ENCODE results near the gene SERPINC1.

DNA sequence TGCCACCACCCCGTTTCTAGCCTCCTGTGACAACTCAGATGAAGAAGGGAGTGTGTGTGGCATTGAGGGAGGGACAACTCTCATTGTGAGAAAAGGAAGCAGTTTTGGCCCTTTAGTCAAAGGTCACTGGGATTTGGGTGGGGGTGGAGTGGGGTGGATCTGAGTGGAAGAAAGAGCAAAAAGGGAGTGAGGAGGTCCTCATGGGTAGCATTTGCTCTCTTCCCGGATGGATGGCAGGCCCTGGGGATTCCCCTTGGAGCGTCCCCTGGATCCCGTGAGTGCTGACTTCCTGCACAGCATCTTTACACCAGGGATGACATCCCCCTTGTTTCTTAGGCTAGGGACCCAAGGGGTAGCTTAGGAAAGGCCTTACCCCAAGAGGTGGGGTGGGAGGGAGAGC, 460 bp downstream of the SERPINC1 start:
- TF ChIP-seq EZH2 (IDR thresholded peaks at IDR 0.05) (no peak), POLR2AphosphoS5 (IDR thresholded peaks at IDR 0.05; ENCODE audit: borderline replicate concordance, low read depth, low read length) (no peak), FOXP2 (optimal IDR thresholded peaks at IDR 0.05; ENCODE audit: control extremely low read depth, extremely low read length, insufficient read depth) (no peak)

All from SK-N-MC (cell line).